HEK293T (cell line): ENCODE measurements around the gene POLR2B.

Experiments used
- ELF4 ChIP-seq: fragments of 450-650 bp; IDR thresholded peaks from 2 replicates; pipeline ENCODE4 v1.6.1; 2017; ENCODE audit warnings: antibody characterized with exemption
- FOXA1 ChIP-seq: fragments of 450-650 bp; IDR thresholded peaks from 2 replicates; pipeline ENCODE4 v1.6.1; 2016; ENCODE audit warnings: mild to moderate bottlenecking
- FOXK2 ChIP-seq: fragments of 450-650 bp; IDR thresholded peaks from 2 replicates; pipeline ENCODE4 v1.6.1; 2016; ENCODE audit warnings: mild to moderate bottlenecking
- FOXM1 ChIP-seq: fragments of 450-650 bp; IDR thresholded peaks from 2 replicates; pipeline ENCODE4 v1.6.1; 2017; ENCODE audit warnings: mild to moderate bottlenecking, borderline replicate concordance
- HDGF ChIP-seq: fragments of 450-650 bp; IDR thresholded peaks from 2 replicates; pipeline ENCODE4 v1.6.1; 2017; ENCODE audit warnings: antibody characterized with exemption, borderline replicate concordance
- L3MBTL2 ChIP-seq: fragments of 450-650 bp; conservative IDR thresholded peaks from 2 replicates; pipeline ENCODE4 v1.6.1; 2016; ENCODE audit warnings: mild to moderate bottlenecking
- PKNOX1 ChIP-seq: fragments of 450-650 bp; IDR thresholded peaks from 2 replicates; pipeline ENCODE4 v1.6.1; 2016
- SP1 ChIP-seq: fragments of 450-650 bp; IDR thresholded peaks from 2 replicates; pipeline ENCODE4 v1.6.1; 2017
- TARDBP ChIP-seq: fragments of 450-650 bp; IDR thresholded peaks from 2 replicates; pipeline ENCODE4 v1.6.1; 2016
- ZNF384 ChIP-seq: fragments of 450-650 bp; IDR thresholded peaks from 2 replicates; pipeline ENCODE4 v1.6.1; 2016

GRCh38 chr4:56990109-56990905, 11.6 kb downstream of the POLR2B start:
- TF ChIP-seq TARDBP = no peak
- no peak for TF ChIP-seq SP1
- TF ChIP-seq ZNF384 = no peak
- TF ChIP-seq FOXM1 = no peak
- no peak for TF ChIP-seq FOXK2
- no peak for TF ChIP-seq FOXA1
- no peak for TF ChIP-seq HDGF
- TF ChIP-seq L3MBTL2 = no peak
- no peak for TF ChIP-seq PKNOX1
- TF ChIP-seq ELF4 = no peak
